RPMI7951 (cell line): ENCODE data around the gene FBXO9. TPM values are rescaled to one million over a fixed set of nuclear protein-coding genes. Genes with fewer than 3 reads are reported as not detected.

Experiments
- DNase-seq: peaks from one replicate; pipeline ENCODE4 v3.0.0-alpha.2; 2012; ENCODE audit warnings: low read depth
- total RNA-seq: library from RNA; depleted of rRNA; stranded (reverse); fragments of >200 nt; shearing (Covaris generic); gene quantifications from 2 replicates; pipeline ENCODE4 v1.2.3, GENCODE V29; 2014; rRNA removed

Gene FBXO9
- total RNA-seq, result 28.7 and 43.4 TPM in 2 replicates

GRCh38 chr6:53065266-53066076 is at the start of gene FBXO9:
TSS of gene FBXO9 (plus strand) at chr6:53065404. CDS start at chr6:53065790, 386 bp downstream.
- peak; percentile 54 for DNase-seq

GRCh38 chr6:53015486-53015885 is 49.7 kb upstream of the FBXO9 start:
- DNase-seq, result no peak

DNA sequence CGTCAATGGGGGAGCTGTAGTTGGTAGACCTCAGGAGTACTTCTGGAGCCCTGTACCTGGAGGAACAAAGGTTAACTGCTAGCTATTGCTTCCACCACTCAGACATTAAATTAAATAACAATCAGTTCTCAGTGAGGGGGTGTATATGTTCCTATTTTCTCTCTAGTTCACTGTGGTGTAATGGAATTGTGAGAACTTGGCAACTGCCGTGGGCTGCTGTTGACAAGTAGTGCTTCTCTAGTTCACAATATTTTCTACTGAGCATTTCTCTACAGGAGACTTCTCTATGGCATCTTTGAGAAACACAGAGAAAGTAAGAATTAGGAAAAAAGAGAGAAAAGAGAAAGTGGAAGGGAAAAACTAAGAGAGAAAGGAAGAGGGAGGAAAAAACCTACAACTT is 46.8 kb upstream of the FBXO9 start:
- no peak for DNase-seq

DNA sequence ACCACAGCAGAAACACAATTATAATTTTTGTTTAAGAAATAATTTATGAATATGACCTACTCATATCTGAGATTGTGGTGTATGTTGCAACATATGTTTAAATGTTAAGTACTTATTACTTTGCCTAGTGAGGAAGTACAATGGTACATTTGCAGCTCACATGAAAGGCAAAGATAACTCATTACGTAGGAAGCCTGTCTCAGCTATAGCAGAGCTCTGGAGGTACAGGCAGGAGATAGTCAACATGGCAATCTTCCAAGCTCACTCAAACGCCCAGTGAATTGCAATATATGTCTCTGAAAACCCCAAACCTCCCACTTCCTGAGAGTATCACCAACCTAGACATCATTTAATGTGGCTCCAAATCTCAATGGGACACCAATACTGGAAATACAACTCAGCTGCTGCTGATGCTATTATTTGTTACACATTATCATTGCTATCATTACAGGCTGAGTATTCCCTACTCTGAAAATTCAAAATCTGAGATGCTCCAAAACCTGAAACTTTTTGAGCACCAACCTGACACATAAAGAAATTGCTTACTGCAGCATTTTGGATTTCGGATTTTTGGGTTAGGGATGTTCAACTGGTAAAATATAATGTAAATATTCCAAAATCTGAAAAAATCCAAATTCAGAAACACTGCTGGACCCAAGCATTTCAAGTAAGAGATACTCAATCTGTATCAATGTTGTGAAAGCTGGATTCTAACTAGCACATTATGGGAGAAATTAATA is 45.0 kb upstream of the FBXO9 start:
- DNase-seq, result no peak

GRCh38 chr6:53023323-53023722 is 41.9 kb upstream of the FBXO9 start:
- no peak for DNase-seq

- no peak for DNase-seq
These were observed 38.7 kb upstream of the FBXO9 start for GRCh38 chr6:53026526-53026925.

DNA sequence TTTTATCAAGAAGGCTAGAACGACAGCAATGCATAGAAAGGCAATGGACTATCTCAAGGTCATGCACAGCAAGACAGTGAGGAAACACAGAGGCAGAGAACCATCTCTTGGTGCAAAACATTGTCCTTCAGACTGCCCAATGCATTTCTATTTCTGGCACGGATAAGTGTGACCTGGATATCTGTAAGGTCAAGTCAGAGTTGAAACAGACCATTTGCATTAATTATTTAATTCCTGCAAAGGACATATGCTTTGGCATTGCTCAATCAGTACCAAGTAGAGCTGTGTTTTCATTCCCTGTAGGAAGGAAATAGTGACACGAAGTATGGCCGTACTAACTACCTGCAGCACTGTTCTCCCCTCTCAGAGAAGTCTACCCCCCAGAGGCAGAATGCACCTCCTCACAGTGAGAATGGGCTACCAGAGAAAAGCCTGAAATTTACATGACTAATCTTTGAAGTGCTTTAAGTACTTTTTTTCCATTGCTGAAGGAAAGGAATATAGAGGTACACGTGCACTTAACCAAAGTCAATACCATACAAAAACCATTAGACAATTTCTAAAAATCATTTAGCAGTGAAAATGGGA is 38.0 kb upstream of the FBXO9 start:
- DNase-seq, result no peak

GRCh38 chr6:53028467-53028866 is 36.7 kb upstream of the FBXO9 start:
- DNase-seq, result no peak

DNA sequence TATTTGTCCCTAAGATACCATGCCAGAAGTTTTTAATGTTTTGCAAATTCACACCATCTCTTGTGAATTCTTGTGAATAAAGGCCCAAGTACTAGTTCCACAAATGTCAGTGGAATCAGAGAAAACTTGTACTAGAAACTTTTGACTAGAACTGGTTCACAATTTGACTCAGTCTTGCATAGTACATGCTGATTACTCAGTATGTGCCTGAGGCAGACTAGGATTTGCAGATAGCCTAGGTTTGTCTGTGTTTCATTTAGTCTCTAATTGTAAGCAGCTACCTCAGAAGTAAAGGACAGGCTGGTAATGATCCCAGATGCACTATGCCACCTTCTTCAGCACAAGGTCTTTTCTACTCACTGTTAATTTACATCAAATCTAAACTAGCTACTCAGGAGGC is 35.9 kb upstream of the FBXO9 start:
- peak; percentile 49 for DNase-seq

DNA sequence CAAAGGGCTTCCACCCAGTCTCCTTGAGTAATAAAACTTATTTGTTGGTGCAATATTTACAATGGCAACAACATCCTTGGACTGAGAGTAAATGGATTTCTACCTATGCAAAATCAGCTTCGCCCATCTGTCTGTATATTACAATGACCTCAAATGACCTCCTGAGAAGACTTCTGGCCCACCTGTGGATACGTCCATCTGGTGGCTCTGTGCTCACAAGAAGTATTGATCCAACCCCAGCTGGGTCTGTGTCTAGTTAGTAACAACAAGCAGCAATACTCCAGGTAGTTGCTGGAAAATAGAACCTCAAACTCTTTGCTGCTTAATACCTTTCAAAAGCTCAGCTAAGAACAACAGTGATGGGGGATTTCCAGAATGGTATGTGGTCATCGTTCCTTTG is 35.4 kb upstream of the FBXO9 start:
- no peak for DNase-seq

GRCh38 chr6:53031281-53031680 is 33.9 kb upstream of the FBXO9 start:
- DNase-seq, result no peak

GRCh38 chr6:53032849-53033248 is 32.4 kb upstream of the FBXO9 start:
- peak; percentile 62 for DNase-seq

GRCh38 chr6:53033764-53034163 is 31.4 kb upstream of the FBXO9 start:
- DNase-seq, result no peak

GRCh38 chr6:53035549-53036213 is 29.5 kb upstream of the FBXO9 start:
- no peak for DNase-seq

DNA sequence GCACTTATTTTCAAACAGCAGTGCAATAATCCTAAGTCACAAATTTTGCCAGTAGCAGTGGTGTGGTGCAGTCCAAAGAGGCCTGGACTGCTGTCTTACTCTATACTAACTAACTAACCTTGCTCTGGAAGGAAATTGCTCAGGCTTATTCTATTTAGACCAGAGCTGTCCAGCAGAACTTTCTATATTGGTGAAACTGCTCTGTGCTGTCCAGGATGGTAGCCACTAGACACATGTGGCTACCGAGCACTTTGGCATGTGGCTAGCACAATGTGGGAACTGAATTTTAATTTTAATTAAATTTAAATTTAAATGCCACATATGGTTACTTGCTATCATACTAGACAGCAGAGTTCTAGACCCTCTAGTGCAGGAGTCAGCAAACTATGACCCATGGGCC is 27.1 kb upstream of the FBXO9 start:
- DNase-seq, result no peak

DNA sequence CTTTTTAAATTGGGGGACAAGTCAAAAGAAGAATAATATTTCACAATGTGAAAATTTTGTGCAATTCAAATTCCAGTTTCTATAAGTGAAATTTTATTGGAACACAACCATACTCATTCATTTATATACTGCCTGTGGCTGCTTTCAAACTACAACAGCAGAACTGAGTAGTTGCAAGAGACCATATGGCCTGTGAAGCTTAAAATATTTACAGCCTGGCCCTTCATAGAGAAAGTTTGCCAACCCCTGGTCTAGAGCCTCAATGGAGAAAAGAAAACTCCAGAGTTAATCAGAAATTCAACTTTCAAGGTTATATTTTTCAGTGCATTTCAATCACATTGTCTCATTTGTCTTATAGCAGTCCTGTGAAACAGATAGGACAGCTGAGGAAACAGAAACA is 26.6 kb upstream of the FBXO9 start:
- no peak for DNase-seq

GRCh38 chr6:53041356-53041755 is 23.8 kb upstream of the FBXO9 start:
- peak; percentile 19 for DNase-seq

DNA sequence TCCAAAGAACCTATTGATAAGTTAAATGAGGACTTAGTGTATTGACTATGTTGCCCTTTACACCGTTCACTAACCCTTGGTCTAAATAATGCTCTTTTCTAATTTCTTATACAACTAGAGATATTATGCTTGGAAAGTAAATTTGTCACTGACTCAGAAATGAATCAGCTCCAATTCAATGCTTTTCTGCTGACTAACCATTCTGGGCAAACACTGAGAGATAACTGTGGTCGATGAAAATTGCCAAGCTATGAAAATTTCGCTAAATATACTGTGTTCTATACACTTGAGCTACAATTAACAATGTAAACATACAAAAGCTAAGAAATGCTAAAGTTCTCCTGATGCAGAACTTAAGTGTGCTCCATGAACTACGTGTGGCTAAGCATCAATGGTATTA is 23.1 kb upstream of the FBXO9 start:
- DNase-seq, result peak; percentile 87

GRCh38 chr6:53043581-53043980 is 21.6 kb upstream of the FBXO9 start:
- DNase-seq, result peak; percentile 69

GRCh38 chr6:53044071-53044470 is 21.1 kb upstream of the FBXO9 start:
- DNase-seq, result peak; percentile 44

DNA sequence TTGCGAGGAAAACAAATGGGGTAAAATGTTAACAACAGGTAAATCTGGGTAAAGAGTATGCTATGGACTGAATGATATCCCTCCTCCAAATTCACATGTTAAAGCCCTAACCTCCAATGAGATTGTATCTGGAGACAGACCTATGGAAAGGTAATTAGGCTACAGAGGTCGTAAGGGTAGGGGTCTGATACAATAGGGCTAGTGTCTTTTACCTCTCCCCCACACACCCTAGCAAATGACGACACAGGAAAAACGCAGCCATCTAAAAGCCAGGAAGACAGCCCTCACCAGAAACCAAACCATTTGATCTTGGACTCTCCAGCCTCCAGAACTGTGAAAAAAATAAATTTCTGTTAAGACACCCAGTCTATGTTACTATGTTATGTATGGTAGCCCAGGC is 20.6 kb upstream of the FBXO9 start:
- DNase-seq, result no peak
